Activated T-cell treated with anti-CD3 and anti-CD28 coated beads, Interleukin-2, amount 50 U/mL, for 4 hours (primary cell): Measurements from ENCODE around the gene EVL. TPM values are rescaled to one million over a fixed set of nuclear protein-coding genes. Genes with fewer than 3 reads are reported as not detected.
A peak's percentile ranks its signal among the peaks of the same experiment; 100 is the strongest.

ENCODE experiments used
- ATAC-seq, 2 donors: fragments of 200-7000 bp; cut with Tn5 transposase; one replicate each; pipeline ENCODE4 v1.10.0; 2021
- DNase-seq: peaks from one replicate; pipeline ENCODE4 v3.0.0-alpha.2; 2020
- H3K27me3 Mint-ChIP-seq: one replicate; pipeline ENCODE4 v1.8.0; 2021; ENCODE audit warnings: low read depth, mixed read lengths
- H3K36me3 Mint-ChIP-seq: one replicate; pipeline ENCODE4 v1.8.0; 2022; ENCODE audit warnings: mixed read lengths; ENCODE audit not compliant: insufficient read depth
- H3K4me1 Mint-ChIP-seq: one replicate; pipeline ENCODE4 v1.8.0; 2021; ENCODE audit warnings: low read depth, mixed read lengths
- H3K4me3 Mint-ChIP-seq: one replicate; pipeline ENCODE4 v1.8.0; 2021; ENCODE audit warnings: mild to moderate bottlenecking, moderate library complexity, mixed read lengths
- H3K9me3 Mint-ChIP-seq: one replicate; pipeline ENCODE4 v1.8.0; 2021; ENCODE audit warnings: mixed read lengths
- total RNA-seq, 3 donors: library from RNA; stranded (reverse); gene quantifications; one replicate each; pipeline ENCODE4 v1.2.1, GENCODE V29; 2021

The EVL gene
- total RNA-seq, 3 donors from 2014 or later: 79.4 to 112 (median 107) TPM

DNA sequence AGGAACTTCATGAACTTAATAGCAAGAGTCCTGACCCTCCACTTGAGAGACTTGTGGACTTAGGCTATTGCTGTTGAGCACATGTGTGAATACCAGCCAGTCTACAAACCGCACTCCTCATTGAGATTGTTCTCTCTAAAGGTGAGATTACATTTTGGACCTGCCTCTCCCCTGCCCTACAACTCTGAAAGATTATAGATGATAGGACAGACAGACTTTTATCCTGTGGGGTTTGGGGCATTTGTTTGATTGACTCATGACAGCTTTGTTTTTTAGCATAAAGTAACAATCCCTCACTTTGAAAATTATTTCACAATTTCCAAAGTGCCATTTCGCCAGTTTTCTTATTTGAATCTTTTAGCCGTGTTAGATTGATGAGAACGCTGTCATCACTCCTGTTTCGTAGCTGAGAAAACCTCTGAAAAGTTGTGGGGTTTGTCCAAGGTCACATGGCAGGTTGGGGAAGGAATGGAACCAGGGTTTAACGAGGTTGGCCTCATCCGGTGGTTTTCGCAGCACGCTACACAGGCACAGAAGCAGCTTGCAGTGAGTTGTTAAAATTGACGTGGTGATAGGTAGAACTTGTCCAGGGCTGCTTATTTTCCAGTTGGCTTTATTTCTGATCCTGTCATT lies 836 bp downstream of the EVL start:
- peaks cover 1% of the 10 kb centered on the region for H3K36me3 Mint-ChIP-seq
- H3K9me3 Mint-ChIP-seq: no peaks in the 10 kb centered on the region
- H3K27me3 Mint-ChIP-seq: no peaks in the 10 kb centered on the region
- H3K4me1 Mint-ChIP-seq: peaks cover 97% of the 10 kb centered on the region
- H3K4me3 Mint-ChIP-seq: peak overlapping the region; percentile 83
- ATAC-seq: peak; percentile 39 to 42
- peak; percentile 68 for DNase-seq

DNA sequence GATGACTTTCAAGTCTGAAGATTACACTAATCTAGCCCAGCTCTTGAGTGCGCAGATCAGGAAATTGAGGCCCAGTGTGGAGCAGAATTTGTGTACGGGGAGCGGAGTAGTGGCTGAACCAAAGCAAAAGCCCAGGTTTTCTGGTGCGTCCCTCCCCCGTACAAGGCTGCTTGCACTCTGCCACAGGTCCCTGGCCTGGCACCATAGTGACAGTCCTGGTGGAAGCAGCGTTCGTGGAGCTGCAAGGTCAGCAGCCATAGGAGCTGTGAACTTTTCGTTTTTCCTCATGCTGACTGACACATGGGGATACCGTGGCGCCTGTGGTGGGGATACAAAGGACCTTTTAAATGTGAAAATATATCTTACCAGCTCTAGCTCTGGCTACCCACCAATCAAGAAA lies 1.7 kb downstream of the EVL start:
- no peaks in the 10 kb centered on the region for H3K9me3 Mint-ChIP-seq
- peaks cover 97% of the 10 kb centered on the region for H3K4me1 Mint-ChIP-seq
- DNase-seq (no peak), ATAC-seq (no peak)
- H3K36me3 Mint-ChIP-seq: peaks cover 1% of the 10 kb centered on the region
- H3K4me3 Mint-ChIP-seq: peak overlapping the region; percentile 83
- H3K27me3 Mint-ChIP-seq: no peaks in the 10 kb centered on the region

DNA sequence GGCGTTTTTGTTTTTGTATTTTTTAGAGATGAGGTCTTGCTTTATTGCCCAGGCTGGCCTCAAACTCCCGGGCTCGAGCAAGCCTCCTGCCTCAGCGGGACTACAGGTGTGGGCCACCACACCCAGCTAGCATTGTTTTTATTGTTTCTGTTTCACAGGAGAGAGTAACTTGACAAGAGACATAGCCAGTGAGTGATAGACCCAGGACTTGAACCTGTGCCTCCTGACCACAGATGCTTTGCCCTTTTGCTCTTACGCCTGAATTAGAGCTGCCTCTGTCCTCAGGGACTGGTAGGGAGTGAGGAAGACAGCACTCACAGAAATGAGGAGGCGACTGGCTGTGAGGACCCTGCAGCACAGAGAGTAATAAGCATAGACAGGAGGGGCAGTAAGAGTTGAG lies 2.3 kb downstream of the EVL start:
- H3K36me3 Mint-ChIP-seq: peaks cover 2% of the 10 kb centered on the region
- H3K9me3 Mint-ChIP-seq: no peaks in the 10 kb centered on the region
- H3K4me1 Mint-ChIP-seq: peaks cover 96% of the 10 kb centered on the region
- peak overlapping the region; percentile 83 for H3K4me3 Mint-ChIP-seq
- DNase-seq: no peak
- H3K27me3 Mint-ChIP-seq: no peaks in the 10 kb centered on the region
- ATAC-seq: no peak

DNA sequence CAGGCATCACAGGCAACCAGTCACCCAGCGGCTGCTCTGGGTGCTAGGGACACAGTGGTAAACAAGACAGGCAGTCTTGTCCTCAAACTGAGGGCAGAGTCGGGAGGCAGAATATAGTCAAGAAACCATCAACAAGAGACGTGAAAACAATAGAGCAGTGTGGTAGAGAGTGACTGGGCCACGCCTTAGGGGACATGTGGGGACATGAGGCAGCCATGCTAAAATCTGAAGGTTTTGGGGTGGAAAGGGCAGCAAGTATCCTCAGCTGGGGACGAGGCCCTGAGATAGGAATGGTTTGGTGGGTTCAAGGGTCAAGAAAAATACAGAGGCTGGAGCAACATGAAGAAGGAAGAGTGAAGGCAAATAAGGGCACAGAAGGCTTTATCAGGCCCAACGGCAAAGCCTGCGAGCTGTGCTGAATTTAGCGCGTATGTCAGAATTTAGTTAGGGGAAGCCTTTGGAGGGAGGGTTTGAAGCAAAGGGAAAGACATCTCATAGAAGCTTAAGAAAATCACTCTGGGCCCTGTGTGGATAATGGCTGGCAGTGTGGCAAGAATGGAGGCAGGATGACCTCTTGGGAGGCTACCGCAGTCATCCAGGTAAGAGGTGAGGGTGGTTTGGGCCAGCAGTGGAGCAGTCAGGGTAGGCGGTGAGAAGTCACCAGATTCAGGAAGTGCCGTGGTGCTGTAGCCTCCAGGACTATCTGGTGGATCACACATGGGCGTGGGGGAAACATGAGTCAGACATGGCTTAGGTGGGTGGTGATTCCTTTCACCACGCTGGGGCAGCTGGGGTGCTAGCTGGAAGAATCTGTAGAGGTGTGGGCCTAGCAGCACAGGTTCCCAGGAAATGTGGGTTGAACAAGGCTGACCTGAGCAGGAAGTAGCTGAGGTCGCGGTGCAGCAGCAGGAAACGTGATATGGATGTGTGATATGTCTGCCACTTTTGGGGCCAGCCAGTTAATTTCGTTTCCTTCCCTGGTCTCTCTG lies 3.0 kb downstream of the EVL start:
- Mint-ChIP-seq H3K27me3 (no peaks in the 10 kb centered on the region), H3K4me3 (peak overlapping the region; percentile 83), H3K9me3 (no peaks in the 10 kb centered on the region), H3K36me3 (peaks cover 10% of the 10 kb centered on the region), H3K4me1 (peaks cover 96% of the 10 kb centered on the region)
- ATAC-seq (peak; percentile 49 to 55), DNase-seq (peak; percentile 89)

DNA sequence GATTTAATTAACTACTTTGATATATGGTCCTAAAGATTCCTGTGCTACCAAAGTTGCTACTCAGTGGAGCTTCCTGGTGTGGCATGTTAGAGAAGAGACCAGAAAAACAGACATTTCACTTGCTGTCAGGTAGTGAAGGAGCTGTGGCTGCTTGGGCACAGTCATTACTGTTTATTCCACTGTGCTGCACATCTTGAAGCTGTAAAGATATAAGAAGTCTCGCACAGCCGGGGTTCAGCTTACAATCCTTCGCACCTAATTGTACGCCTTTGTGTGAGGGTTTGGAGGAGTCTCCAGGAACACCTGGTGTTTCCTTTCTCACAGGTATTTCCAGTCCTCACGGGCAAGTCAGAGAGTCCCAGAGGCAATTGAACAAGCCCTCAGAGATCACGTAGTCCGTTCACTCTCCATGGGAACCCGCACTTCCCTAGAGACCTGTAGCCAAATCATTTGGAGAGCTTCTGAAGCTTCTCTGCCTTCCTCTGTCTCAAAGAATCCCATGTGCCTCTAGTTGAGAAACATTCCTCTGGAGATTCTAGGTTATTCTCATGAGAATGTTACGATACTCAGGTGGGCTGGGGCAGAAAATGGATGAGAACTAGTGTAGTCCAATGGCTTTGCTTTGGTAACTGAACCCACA lies 4.1 kb downstream of the EVL start:
- H3K9me3 Mint-ChIP-seq: no peaks in the 10 kb centered on the region
- H3K27me3 Mint-ChIP-seq: no peaks in the 10 kb centered on the region
- H3K4me1 Mint-ChIP-seq: peaks cover 96% of the 10 kb centered on the region
- DNase-seq (no peak), ATAC-seq (no peak)
- peak overlapping the region; percentile 83 for H3K4me3 Mint-ChIP-seq
- H3K36me3 Mint-ChIP-seq: peaks cover 10% of the 10 kb centered on the region

DNA sequence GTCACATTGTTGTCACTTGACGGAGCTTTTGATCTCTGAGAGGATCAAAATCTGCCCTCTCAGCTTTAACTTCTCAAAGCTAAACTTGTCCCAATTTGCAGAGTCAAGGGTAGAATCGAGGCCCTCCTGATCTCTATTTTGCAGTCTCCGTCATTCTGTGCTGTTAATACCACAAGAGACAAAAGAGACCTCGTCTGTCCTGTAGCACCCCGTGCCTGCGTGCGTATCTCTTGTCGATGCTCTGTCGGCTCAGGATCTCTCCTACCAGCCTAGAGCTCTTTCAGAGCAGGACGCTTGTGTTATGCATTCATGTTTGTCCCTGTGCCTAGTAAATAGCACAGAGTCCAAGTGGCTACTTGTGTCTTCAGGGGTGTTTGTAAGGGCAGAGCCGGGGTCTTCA lies 5.1 kb downstream of the EVL start:
- ATAC-seq (no peak), DNase-seq (no peak)
- peak overlapping the region; percentile 83 for H3K4me3 Mint-ChIP-seq
- no peaks in the 10 kb centered on the region for H3K9me3 Mint-ChIP-seq
- no peaks in the 10 kb centered on the region for H3K27me3 Mint-ChIP-seq
- peaks cover 96% of the 10 kb centered on the region for H3K4me1 Mint-ChIP-seq
- peaks cover 14% of the 10 kb centered on the region for H3K36me3 Mint-ChIP-seq

DNA sequence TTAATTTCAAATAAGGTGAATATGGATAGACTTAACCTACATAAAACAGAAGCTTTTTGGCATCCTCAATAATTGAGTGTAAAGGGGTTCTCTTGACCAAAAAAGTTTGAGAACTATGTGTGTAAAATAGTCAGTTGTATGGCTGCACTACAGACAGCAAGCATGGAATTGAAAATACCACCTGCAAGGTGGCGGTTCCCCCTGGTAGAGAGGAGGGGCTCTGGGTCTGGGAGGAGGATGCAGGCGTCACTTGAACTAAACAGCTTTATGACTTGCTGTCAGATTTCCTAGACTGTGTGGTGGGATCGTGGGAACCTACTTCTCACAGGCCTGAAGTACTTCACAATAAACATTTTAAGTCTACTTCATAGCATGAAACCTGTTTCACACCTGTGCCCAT lies 6.3 kb downstream of the EVL start:
- H3K36me3 Mint-ChIP-seq: peaks cover 19% of the 10 kb centered on the region
- no peaks in the 10 kb centered on the region for H3K27me3 Mint-ChIP-seq
- H3K4me1 Mint-ChIP-seq: peaks cover 97% of the 10 kb centered on the region
- DNase-seq (no peak), ATAC-seq (no peak)
- peak overlapping the region; percentile 55 for H3K4me3 Mint-ChIP-seq
- no peaks in the 10 kb centered on the region for H3K9me3 Mint-ChIP-seq

DNA sequence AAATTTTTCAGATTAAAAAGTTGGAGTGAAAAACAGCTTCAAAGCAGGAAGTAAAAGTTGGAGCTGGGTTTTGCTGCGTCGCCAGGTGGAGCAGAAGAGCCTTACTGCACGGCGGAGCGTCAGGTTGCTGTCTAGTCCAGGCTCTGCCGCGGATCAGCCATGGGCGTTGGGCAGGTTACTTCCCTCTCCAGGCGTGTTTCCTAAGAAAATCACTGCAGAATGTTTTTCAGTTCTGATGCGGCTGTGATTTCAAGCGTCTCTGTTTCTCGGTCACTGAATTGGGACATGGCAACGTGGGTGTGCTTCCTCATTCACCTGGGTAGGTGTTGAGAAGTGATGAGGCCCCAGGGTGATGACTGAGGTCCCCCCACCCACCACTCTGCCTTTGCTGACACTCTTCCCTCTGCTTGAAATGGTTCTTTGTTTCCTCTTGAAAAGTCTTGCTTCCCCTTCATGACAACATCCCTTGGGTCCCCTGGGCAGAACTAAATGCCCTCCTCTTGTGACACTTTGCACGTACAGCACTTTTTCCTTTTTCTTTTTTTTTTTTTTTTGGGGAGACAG lies 7.6 kb downstream of the EVL start:
- Mint-ChIP-seq H3K4me1 (peaks cover 98% of the 10 kb centered on the region), H3K9me3 (no peaks in the 10 kb centered on the region), H3K4me3 (peak overlapping the region; percentile 81), H3K36me3 (peaks cover 22% of the 10 kb centered on the region), H3K27me3 (no peaks in the 10 kb centered on the region)
- DNase-seq: peak; percentile 56
- ATAC-seq: peak in 1 of 2 donors; percentile 27

DNA sequence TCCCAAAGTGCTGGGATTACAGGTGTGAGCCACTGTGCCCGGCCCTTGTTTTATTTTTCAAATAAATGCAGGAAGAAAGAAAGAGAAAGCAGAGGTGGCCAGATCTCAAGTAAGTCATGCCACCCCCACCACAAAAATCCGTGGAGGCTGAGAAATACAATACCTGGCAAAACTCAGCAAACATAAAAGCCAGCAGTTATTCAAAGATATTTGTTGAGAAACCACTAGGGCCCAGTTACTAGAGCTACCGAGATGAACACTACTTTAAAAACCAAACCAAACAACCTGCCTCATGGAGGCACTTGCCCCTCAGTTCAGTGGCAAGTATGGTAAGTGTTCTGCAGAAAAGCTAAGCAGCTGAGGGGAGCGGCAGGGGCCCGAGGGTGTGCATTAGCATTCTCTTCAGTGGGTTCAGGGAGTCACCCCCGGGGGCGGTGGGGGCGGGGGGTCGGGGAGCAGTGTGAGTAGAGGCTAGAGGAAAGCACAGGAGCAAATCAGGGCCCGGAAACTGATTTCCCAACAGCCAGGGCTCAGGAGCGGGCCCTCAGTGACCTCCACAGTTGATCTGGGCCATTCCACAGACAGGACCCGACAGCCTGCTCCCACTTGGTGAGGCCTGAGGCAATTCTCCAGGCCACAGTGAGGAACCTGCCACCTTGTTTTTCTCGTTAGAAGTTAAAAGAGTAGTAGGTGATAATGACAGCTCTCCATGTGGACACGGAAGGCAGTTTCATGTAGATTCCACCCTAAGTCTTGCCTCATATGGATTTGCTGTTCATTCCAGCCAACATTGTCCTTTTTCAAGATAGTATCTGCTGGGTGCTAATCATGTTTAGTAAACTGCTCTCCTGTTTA lies 8.6 kb downstream of the EVL start:
- Mint-ChIP-seq H3K27me3 (no peaks in the 10 kb centered on the region), H3K36me3 (peaks cover 26% of the 10 kb centered on the region), H3K9me3 (no peaks in the 10 kb centered on the region), H3K4me1 (peaks cover 98% of the 10 kb centered on the region), H3K4me3 (peak overlapping the region; percentile 81)
- ATAC-seq (peak; percentile 1 to 5), DNase-seq (no peak)

DNA sequence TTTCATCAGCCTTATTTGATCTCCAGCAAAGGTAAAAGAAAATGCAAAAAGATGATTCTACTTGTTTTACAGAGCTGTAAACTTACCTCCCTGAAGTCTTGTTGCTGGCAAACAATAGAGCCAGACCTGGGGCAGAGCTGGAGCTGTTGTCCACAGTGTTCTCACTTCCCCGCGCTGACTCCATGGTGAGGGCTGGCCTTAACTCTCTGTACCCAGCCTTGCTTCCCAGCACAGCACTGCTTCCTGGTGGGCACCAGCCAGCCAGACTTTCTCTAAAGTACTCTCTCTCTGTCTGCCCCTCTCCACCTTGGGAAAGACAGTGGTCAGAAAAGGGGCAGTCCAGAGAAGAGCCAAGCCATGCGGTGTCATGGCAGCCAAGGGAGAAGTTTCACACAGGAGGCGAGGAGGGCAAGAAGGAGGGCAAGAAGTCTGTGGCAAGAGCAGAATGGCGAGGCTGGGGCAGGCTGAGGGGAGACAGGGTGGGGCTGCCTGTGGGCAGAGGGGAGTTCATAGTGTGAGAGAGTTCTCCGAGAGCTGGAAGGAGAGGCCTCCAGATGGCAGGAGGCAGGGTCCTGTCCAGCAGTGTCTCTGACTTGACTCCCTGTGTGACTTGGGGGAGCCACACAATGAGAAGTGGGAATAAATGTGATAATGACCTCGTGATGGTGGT lies 9.3 kb downstream of the EVL start:
- Mint-ChIP-seq H3K4me3 (peak overlapping the region; percentile 81), H3K27me3 (no peaks in the 10 kb centered on the region), H3K4me1 (peaks cover 98% of the 10 kb centered on the region), H3K9me3 (no peaks in the 10 kb centered on the region), H3K36me3 (peaks cover 27% of the 10 kb centered on the region)
- DNase-seq: no peak
- ATAC-seq: no peak

DNA sequence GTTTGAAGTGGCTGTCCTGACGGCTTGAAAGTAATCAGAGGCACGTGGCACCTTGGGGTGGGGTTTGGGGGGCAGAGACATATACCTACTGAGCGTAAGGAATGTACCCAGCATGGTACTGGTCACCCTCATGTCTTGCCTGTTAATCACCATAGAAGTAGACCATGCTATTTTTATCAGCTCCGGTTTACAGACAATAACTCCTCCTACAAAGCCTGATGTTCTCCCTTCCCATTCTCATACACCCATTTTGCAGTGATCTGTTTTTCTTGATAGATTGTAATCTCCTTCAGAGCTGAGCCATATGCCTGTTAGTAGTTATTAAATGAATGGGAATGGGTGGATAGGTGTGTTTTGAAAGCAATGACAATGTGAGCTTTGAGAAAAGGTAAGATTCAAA lies 10.5 kb downstream of the EVL start:
- Mint-ChIP-seq H3K9me3 (no peaks in the 10 kb centered on the region), H3K27me3 (no peaks in the 10 kb centered on the region), H3K36me3 (peaks cover 29% of the 10 kb centered on the region), H3K4me1 (peaks cover 98% of the 10 kb centered on the region), H3K4me3 (peak overlapping the region; percentile 81)
- DNase-seq (no peak), ATAC-seq (no peak)

DNA sequence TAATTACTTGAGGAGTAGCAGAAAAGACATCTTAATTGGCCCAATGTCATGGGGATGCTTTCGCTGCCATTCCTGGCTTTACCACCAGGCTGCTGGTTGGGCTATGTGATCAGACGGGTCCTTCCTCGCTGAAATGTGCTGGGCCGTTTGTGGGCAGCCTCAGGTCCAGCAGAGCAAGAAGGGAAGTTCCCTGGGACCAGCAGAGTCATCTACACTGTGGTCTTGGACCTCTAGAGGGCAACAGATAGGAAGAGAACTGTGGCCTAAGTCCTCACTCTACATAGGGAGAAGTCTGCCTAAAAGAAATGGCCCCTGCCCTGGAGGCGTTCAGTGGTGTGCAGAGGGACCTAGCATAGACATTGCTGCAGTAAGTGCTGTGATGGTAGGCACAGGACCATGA lies 10.9 kb downstream of the EVL start:
- Mint-ChIP-seq H3K4me1 (peaks cover 97% of the 10 kb centered on the region), H3K27me3 (no peaks in the 10 kb centered on the region), H3K9me3 (no peaks in the 10 kb centered on the region), H3K36me3 (peaks cover 29% of the 10 kb centered on the region), H3K4me3 (peak overlapping the region; percentile 81)
- no peak for ATAC-seq
- no peak for DNase-seq

DNA sequence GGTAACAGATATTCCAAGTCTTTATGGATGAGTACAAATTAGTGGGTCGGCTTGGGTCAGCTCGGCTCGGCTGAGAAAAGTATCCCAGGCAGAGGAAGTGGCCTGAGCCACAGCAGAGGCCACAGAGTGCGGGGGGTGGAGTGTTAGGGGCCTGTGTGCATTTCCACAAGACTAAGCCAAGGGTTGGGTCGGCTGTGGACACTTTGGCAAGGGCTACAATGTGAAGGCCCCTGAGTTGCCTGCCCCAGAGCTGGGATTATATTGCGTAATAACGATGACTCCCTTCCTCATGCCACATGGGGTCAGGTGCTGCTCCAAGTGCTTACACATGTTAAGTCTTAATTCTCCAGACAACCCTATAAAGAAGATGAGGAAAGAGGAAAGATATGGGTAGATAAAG lies 11.4 kb downstream of the EVL start:
- Mint-ChIP-seq H3K4me1 (peaks cover 98% of the 10 kb centered on the region), H3K9me3 (no peaks in the 10 kb centered on the region), H3K4me3 (peak overlapping the region; percentile 81), H3K36me3 (peaks cover 29% of the 10 kb centered on the region), H3K27me3 (no peaks in the 10 kb centered on the region)
- DNase-seq: no peak
- no peak for ATAC-seq
